DMS153 treated with DMSO at 0.1 percent for 48 hours (cell line): ENCODE results near the gene FAM241A.
"Not testable (repeated sequence)": the region's sequence is repeated elsewhere in the genome, so short reads cannot be mapped to it uniquely, and the experiment has no call there.

Experiments
- DNase-seq: peaks from one replicate; lab custom pipeline; 2025; ENCODE audit not compliant: unreplicated experiment; lab: John Stamatoyannopoulos, UW

The FAM241A gene

DNA sequence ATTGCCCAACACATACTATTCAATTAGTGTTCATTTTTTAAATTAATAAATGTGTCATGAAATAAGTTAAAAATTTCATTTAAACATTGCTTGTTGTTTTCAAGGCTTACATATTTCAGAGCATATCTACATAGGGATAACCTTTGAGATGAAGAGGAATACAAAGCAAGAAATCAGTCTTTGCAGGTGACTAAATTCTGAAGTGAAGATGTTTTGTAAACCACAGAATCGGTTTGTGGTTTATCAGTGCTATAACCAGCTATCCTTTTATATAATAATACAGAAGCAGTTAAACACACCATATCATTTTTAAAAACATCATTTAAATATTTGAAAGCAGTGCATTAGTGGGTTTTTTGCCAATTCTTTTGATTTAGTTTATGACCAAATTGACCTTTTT lies 26.9 kb downstream of the FAM241A start:
- no peak for DNase-seq

DNA sequence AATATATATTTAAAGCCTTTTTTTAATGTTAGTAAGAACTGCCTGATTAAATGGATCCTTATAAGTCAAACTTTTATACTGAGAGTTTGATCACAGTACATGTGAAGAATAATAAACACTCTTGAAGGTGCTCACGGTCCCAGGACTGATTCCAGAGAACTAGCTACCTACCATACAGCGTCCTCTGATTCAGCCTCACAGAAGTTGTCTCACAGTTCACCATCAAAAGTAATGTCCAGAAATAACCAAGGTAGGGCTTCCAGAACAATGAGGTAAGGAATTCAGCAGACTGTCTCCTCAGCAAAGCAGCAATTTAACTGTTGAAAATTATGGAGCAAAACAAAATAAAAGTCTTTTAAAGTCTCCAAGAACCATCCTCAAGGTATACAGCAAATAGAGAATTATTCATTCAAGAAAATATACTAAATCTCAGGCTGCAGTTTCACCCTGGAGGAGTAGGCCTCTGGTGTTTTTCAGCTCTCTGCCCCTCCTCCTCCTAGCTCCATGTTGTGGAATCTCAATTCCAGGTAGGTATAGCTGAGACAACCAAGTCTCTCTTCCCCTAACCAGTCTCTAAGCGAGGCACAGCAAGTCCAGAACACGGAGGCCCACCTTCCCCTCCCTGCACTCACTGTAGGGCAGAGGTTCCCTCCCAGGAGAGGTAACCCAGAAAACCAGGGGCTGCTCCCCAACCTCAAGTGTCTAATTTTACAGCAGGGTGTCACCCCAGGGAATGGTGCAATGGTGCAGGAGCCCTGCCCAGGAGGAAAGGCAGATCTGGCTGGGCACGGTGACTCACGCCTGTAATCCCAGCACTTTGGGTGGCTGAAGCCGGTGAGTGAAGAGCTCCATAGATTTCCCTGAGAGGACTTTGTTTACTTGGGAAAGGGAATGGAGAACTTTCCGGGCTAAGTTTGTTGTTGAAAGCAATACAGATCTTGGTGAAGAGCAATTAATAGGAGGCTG lies 28.6 kb downstream of the FAM241A start:
- no peak for DNase-seq

DNA sequence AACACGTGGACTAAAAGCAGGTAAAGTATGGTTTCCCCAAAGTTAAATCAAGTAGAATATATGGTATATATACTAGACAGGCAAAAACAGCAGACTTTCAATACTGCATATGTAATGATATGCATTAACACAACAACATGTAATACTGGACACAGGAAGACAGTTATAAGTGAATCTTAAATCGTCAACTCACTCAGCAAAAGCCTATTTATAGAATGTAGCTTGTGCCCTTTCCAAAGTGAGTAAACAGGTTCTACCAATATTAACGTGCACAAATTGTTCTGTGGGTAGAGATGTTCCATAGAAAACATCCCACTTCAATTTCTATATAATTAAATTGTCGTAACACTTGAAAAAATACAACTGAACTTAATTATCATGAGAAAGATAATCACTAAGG lies 30.6 kb downstream of the FAM241A start:
- DNase-seq, result no peak

DNA sequence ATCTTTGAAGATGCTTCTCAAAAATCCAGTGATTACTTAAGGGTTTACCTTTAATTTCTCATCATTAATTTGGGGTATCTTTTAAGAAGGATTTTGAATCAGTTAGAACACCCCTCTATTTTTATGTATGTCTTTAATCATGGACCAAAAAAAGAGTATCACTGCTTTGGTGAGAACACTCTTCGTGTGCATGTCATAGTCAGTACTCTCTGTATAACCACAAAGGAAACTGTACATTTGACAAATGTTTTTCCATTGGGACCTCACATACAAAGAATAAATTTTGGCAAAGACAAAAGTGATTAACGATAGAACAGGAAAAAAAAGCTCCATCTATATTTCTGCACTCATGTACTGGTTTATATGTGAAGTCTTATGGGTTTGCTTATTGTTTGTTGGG lies 31.3 kb downstream of the FAM241A start:
- DNase-seq, result no peak

DNA sequence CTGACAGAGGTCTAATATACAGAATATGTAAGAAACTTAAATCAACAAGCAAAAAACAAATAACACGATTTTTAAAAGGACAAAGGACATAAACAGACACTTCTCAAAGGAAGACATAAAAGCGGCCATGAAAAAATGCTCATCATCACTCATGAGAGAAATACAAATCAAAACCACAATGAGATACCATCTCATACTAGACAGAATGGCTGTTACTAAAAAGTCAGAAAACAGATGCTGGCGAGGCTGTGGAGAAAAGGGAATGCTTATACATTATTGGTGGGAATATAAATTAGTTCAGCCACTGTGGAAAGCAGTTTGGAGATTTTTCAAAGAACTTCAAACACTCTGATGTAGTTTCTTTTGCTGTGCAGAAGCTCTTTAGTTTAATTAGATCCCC lies 33.5 kb downstream of the FAM241A start:
- not testable (repeated sequence) for DNase-seq

DNA sequence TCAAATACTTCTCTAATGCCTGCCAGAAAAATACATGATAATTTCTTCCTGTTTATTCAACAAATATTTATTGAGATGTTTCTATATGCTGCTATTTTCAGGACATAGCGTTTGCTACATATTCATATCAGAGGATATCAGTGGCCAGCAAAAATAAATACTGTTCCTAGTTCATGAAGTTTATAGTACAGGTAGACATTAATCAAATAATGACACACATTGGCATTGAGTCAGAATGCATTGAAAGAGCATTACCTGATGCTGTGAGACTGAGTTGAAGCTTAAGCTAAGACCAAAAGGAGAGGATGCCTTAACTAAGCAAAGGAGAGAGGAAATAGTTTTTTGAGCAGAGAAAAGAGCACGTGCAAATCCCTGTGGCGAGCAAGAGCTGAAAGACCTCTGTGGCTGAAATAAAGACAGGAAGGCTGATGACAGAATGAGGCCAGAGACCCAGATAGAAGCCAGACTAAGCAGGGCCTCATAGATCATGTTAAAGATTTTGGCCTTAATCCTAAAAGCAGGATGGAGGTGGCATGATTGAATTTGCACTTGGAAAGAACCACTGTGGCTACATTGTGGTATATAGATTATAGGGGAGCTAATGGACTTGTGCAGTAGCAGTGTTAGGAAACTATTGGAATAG lies 36.2 kb downstream of the FAM241A start:
- DNase-seq, result no peak

DNA sequence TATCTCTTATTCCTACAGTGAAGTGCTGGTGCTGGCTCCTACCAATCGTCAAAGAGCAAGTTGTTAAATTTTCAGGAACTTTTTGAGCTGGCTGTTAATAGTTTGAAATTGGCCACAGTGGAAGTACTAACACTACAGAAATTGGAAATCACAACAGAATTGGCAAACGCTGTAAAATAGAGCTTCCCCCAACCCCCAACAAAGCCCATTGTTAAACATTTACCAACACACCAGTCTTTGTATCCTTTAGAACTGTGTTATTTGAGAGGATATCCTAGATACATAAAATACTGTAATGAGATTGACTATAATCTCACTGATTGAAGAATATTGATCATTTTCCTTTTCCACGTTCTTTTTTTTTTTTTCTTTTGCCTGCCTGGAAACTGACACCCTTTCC lies 37.4 kb downstream of the FAM241A start:
- DNase-seq, result no peak

DNA sequence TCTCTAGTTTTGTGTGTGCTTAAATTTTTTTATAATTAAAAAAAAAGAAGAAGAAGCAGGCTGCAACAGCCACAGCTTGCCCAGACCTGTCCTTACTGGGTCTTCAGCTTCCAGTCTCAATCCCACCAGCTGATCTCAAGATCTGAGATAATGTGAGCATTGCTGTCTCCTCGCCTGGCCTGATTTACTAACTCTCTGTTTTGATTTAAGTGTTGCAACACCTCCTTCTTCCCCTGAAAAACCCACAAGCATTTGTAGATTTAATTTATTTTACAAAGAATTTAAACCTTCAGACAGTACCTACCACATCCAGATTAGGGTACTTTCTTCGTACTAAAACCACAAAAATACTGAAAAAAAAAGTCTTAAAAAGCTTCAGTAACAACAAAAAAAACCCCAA lies 38.0 kb downstream of the FAM241A start:
- DNase-seq, result no peak

DNA sequence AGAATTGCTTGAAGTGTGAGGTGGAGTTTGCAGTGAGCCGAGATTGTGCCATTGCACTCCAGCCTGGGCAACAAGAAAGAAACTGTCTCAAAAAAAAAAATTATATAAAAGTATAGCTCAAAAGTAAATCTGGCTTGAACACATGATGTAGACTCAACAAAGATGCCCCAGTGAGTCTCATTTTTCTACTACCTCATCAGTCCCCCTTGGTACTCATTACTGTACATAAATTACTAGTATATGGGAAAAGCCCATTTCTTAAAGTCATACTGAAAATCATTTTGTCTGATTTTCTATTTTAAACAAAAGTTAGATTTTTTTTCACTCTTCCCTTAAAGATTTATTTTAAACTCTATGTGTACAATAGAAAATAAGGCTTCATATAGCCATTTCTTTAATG lies 39.2 kb downstream of the FAM241A start:
- DNase-seq, result no peak

DNA sequence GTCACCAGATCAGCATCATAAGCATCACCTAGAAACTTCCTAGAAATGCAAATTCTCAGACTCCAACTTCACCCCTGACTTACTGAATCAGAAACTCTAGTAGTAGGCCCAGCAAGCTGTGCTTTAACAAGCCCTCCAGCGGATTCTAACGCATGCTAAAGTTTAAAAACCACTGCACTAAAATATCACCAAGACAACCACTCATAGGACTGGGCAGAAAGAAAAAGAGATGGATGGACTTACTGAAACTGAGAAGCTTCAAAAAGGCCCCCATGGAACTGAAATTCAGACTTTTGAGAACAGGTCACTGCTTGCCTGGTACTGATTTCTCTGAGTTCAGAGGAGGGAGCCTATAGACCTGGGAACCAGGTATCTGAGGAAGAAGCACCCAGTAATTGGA lies 40.1 kb downstream of the FAM241A start:
- DNase-seq, result no peak

DNA sequence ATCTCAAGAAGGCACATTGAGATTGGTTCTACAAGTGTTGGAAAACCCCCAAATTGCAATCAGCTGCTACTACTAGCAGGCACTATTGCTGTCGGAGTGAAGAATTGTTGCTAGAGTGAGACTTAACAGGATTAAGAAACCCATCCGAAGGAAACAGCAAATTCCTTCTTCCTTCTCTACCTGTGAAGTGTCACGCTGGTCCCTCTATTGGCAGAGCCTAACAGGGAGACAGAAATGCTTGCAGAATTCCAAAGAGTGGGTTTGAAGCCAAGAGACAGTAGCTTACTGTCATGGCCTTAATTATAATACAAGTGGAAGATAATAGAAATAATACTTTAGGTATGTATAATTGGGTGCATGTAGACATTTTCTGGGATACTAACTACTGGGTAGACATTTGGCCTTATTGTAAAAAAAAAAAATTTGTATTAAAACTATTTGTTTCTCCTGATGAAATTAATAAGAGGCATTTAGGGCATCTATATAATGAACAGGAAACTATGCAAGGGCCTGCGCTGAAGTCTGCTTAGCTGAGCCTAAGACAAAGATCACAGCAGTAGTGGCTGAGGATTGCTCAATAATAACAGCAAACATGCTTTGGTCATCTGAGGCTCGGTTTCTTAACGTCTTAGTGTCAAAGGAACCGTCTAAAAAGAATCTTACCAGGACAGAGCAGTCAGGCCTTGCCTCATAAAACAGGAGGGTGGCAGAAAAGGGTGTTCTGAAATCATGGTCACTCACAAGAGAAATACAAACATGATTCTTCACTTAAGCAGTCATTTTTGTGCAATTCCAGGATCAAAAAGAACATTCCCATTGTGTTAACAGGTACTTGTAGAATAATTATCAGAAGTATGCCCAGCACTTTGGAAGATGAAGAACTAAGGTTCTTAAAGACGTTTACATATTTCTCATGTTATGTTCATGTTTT lies 40.8 kb downstream of the FAM241A start:
- DNase-seq, result no peak

DNA sequence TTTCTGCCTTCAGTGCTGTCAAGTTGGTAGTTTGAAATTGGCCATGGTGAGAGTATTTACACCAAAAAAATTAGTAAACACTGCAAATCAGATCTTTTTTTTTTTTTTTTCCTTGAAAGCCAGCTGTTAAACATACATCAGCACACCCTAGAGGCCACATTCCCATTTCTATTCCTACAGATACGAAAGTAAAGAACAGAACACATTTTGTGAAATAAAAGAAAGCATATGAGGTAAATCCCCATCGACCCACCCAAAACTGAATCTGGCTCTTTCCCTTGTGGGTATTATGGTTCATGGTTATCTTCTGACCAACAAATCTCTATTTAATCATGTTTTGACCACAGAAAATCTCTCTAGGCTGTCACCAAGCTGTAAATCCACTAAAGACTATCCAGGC lies 44.5 kb downstream of the FAM241A start:
- no peak for DNase-seq

DNA sequence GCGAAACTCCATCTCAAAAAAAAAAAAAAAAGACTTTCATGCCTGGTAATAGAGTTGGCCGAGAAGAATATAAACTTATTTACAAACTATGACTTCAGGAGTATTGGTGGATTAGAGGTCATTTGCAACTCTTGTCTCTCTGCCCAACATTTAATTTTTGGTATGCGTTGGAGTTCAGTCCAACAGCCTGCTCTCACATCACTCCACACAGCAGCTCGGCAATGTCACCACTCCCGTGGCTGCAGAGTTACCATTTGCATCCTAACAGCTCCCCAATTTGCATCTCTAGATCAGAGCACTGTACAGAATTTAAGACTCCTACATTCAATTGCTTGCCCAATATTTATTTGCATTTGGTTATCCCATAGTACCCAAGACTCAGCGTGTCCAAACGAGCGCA lies 45.4 kb downstream of the FAM241A start:
- DNase-seq, result no peak

DNA sequence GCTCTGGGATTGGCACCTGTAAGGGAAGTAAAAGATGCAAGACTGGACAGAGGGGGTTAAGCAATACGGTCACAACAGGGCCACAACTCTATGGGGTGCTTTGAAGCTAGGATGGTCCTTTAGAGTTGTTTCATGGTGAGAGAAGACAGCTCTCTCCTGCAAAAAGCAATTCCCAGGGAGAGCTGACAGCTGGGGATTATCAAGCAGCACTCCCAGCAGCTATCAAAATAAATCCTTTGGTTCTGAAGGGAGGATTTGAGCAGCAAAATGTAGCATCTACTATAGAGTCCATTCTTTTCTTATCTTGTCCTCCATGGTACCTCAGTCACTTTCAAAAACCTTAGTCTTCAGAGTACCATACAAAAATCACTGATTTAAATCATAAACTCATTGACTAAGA lies 51.2 kb downstream of the FAM241A start:
- DNase-seq, result no peak

DNA sequence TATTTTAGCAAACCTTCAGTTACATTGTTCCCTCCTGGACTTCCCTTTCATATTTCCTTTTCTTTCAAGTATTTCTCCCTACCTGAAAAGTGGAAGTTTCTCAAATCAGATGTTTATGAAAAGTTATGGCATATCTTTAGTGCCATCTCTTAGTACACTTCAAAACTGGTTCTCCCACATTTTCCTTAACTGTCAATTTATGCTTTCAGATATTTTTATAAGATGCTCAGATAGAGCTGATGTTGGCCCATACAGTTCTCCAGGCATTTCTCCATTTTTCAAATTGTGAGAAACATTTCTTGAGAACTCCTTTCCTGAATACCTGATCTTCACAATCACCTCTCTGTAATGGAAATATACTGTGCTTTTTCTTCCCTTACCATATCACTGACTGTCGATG lies 53.8 kb downstream of the FAM241A start:
- DNase-seq, result no peak

DNA sequence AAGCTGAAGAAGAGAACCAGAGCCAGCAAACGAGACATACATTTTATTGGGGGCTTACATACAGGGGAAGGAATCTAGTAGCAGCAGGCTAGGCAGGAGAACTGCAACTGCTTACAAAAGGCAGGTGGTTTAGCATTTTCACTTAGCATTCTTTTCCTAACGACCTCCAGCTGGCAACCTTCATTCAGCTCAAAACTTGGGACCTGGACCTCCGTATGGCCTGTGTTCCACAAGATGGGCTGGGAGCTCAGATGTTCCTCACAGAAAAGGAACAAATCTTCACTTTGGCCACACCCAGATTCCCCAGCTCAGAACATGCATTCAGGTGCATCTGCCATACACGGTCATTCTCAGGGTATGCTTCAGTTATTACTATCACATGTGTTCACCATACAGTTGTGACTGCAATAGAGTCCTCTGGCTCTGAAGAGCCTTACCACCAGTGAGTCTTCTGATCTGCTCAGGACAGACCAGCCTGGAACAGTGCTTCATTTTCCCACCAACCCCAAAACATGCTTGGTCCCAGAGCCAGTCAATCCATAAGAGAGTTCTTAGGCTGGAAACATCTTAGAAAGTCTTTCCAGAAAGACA lies 56.8 kb downstream of the FAM241A start:
- no peak for DNase-seq

DNA sequence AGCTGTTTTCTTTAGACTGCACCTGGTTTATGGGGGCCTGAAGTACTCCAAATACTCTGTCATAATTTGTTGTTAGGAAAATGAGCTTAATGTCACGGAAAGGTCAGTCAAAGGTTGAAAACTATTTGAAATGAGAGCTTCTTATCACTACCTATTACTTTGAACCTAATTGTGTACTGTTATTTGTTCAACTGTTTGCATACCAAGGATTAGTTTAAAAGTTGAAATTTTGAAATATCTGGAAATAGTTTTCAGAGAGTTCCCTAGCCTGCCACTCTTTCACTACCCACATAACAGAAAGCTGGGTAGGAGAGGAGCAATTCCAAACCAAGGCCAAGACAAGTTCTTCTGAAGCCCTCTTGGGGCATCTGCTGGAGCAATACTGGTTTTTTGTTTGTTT lies 58.3 kb downstream of the FAM241A start:
- no peak for DNase-seq

DNA sequence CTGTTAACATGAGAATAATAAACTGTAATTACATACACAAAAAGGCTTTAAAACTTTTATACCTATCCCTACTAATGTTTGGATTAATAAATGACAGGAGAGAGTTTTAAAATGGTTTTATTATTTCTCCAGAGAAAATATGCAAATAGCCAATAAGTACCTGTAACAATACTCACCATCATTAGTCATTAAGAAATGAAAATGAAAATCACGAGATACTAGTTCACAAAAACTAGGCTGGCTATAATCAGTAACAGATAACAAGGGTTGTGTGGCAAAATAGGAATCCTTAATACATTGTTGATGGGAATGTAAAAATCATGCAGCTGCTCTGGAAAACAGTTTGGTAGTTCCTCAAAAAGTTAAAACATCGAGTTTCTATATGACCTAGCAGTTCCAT lies 61.2 kb downstream of the FAM241A start:
- DNase-seq, result no peak

DNA sequence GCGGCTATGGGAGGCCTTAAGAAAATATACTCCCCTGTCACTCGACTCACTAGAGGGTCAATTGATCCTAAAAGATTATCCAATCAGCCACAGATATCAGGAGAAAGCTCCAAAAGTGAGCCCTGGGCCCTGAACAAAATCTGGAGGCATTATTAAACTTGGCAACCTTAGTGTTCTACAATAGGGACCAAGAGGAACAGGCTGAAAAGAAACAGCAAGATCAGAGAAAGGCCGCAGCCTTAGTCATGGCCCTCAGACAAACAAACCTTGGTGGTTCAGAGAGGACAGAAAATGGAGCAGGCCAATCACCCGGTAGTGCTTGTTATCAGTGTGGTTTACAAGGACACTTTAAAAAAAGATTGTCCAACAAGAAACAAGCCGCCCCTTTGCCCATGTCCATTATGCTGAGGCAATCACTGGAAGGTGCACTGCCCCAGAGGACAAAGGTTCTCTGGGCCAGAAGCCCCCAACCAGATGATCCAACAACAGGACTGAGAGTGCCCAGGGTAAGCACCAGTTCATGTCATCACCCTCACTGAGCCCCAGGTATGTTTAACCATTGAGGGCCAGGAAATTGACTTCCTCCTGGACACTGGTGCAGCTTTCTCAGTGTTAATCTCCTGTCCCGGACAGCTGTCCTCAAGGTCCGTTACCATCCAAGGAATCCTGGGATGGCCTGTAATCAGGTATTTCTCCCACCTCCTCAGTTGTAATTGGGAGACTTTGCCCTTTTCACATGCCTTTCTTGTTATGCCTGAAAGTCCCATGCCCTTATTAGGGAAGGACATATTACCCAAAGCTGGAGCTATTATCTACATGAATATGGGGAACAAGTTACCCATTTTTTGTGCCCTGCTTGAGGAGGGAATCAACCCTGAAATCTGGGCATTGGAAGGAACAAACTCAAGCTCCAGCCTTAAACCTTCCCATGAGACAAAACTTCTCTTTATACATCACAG lies 63.2 kb downstream of the FAM241A start:
- DNase-seq, result not testable (repeated sequence)

DNA sequence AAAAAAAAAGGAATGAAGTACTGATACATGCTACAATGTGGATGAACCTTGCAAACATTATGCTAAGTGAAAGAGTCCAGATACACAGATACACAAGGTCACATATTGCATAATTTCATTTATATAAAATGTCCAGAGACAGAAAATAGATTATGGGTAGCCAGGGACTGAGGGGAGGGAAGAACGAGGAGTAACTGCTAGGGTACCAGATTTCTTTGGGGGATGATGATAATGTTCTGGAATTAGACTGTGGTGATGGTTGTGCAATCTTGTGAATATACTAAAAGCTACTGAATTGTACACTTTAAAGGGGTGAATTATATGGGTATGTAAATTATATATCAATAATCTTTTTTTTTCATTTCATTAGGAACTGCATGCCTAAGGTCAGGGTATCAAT lies 65.5 kb downstream of the FAM241A start:
- no peak for DNase-seq
